ENCODE results near the gene TXNDC11. TPM values are rescaled to one million over a fixed set of nuclear protein-coding genes. Genes with fewer than 3 reads are reported as not detected.
A peak's percentile ranks its signal among the peaks of the same experiment; 100 is the strongest.

The TXNDC11 gene
- total RNA-seq, 5 donors from 2014 or later (not counting 1 experiment from before 2014, with no cell fraction given), result 44.0 to 76.3 (median 54.0) TPM

DNA sequence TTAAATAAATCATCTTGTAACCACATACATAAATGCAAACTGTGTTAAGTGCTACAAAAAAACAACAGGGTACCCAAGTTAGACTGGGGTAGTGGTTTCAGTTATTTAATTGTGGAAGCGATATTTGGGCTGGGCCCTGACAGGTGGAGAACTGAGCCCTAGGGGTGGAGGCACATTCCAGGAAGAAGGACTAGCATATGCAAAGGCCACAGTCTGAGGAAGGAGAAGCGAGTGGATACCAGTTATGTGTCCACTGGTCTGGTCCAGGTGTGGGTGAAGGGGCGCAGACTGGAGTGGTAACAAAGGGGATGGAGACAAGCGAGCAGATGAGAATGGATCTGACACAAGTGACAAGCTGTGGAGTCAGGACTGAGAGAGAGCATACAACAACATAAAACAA is 22.9 kb downstream of the TXNDC11 start:
- H3K4me3 ChIP-seq (ENCODE audit: control insufficient read depth in 1 of 2, extremely low read depth in 1 of 2, low read length in 1 of 2), result no peak overlapping the region
- no peaks in the 10 kb centered on the region for H3K4me1 ChIP-seq (ENCODE audit: control insufficient read depth in 1 of 2, extremely low read depth in 1 of 2, insufficient read depth in 2 of 2, low read length in 2 of 2)
- Mint-ChIP-seq H3K9me3 (no peaks in the 10 kb centered on the region), H3K4me1 (peaks cover 17 to 38% (median 26%) of the 10 kb centered on the region in 3 donors), H3K4me3 (no peak overlapping the region), H3K27ac (peak overlapping the region; percentile 17 to 22), H3K27me3 (no peaks in the 10 kb centered on the region), H3K36me3 (peaks cover 27% of the 10 kb centered on the region)
- 96% methylated on average over 2 of the region's 4 CpGs for WGBS (ENCODE audit: insufficient coverage)
- H3K27me3 ChIP-seq (replicated peaks in 1 of 2; ENCODE audit: control insufficient read depth in 2 of 2, extremely low read depth in 1 of 2, insufficient read depth in 2 of 2, low read length in 1 of 2), result no peaks in the 10 kb centered on the region
- POLR2A ChIA-PET, result interaction anchor here in 1 of 2 donors (0.6 kb wide), 1 partner anchor 44 kb away, joined by 3 read pairs; no protein-coding TSS in a partner anchor
- DNase-seq (no peak), ATAC-seq (replicated peaks in 1 of 4) (no peak)
- no peaks in the 10 kb centered on the region for H3K9me3 ChIP-seq
- H3K27ac ChIP-seq (ENCODE audit: low read length), result no peak overlapping the region
- H3K36me3 ChIP-seq (ENCODE audit: control insufficient read depth in 2 of 2, extremely low read depth in 1 of 2, insufficient read depth in 1 of 2, low read length in 1 of 2), result peaks cover 11 to 51% of the 10 kb centered on the region in 2 donors
- CTCF ChIA-PET, result interaction anchor here in 1 of 2 donors (1.0 to 1.3 kb wide), 2 partner anchors 23 to 188 kb away, joined by 3 to 4 read pairs; partner anchors contain the start of gene TXNDC11

DNA sequence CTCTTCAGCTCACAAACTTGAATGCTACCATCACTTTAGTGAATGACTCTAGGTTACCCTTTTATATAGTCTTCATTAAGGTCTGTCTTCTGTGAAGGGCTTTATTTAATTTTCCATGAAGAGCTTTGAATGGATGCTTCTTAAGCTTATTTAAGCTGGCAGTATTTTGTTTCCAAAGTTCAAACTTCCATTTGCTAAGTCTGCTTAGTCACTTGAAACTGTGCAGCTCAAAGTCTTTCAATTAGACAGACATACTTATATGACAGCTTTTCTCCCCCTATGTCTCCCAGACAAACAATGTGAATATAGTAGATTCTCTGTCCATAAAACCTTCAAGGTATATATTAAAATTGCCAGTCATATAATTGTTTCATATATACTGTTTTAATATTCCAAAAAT is 23.5 kb downstream of the TXNDC11 start:
- ChIA-PET POLR2A (interaction anchor here (0.6 kb wide), 2 partner anchors 43 to 85 kb away, joined by 3 to 9 read pairs; no protein-coding TSS in a partner anchor), CTCF (interaction anchor here (0.6 to 1.7 kb wide), 7 partner anchors 13 to 281 kb away, joined by 3 to 8 read pairs (median 3); partner anchors contain the start of gene TXNDC11 (in 1 of the 2))
- H3K27me3 Mint-ChIP-seq, result no peaks in the 10 kb centered on the region

DNA sequence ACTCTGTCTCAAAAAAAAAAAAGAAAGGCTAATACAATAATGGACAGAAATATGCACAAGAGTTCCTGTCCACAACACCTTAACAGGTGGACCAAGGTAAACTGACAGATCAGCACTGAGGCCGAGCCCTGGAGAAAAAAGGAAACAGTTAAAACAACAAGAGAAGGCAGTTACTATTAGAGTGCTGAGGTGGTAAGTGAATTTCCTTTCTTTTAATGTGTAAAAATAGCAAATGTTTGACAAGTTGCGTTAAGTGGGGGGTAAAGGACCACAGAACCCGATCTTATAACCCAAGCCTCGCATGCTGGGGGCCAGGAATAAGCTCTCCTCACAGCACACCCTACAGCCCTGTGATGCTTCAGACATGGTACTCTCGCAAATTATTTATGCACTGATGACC is 24.8 kb downstream of the TXNDC11 start:
- H3K27ac Mint-ChIP-seq, result peak overlapping the region; percentile 36 to 67
- Histone ChIP-seq H3K4me1 (ENCODE audit: control insufficient read depth in 1 of 2, extremely low read depth in 1 of 2, insufficient read depth in 2 of 2, low read length in 2 of 2) (peaks cover 0 to 3% of the 10 kb centered on the region in 2 experiments), H3K27me3 (replicated peaks in 1 of 2; ENCODE audit: control insufficient read depth in 2 of 2, extremely low read depth in 1 of 2, insufficient read depth in 2 of 2, low read length in 1 of 2) (no peaks in the 10 kb centered on the region), H3K4me3 (ENCODE audit: control insufficient read depth in 1 of 2, extremely low read depth in 1 of 2, low read length in 1 of 2) (no peak overlapping the region), H3K36me3 (ENCODE audit: control insufficient read depth in 2 of 2, extremely low read depth in 1 of 2, insufficient read depth in 1 of 2, low read length in 1 of 2) (peaks cover 11 to 51% of the 10 kb centered on the region in 2 donors), H3K9me3 (no peaks in the 10 kb centered on the region), H3K27ac (ENCODE audit: low read length) (no peak overlapping the region)
- ChIA-PET CTCF (interaction anchor here (0.6 to 1.7 kb wide), 7 partner anchors 14 to 729 kb away, joined by 3 to 10 read pairs (median 4); no protein-coding TSS in a partner anchor), POLR2A (no interaction called here)
- no peaks in the 10 kb centered on the region for H3K27me3 Mint-ChIP-seq
- H3K9me3 Mint-ChIP-seq, result no peaks in the 10 kb centered on the region
- H3K36me3 Mint-ChIP-seq, result peaks cover 29% of the 10 kb centered on the region
- DNase-seq, result no peak
- no peak overlapping the region for H3K4me3 Mint-ChIP-seq
- peaks cover 20 to 30% (median 27%) of the 10 kb centered on the region in 3 donors for H3K4me1 Mint-ChIP-seq
- WGBS (ENCODE audit: insufficient coverage), result no CpG with 5 or more reads among the region's 5 CpGs
- no peak for ATAC-seq (replicated peaks in 1 of 4)

More for the DNA sequence above, 23.5 kb downstream of the TXNDC11 start:
- Mint-ChIP-seq H3K36me3 (peaks cover 31% of the 10 kb centered on the region), H3K27ac (peak overlapping the region in 1 of 2 donors; percentile 30), H3K4me3 (no peak overlapping the region), H3K4me1 (peaks cover 20 to 38% (median 29%) of the 10 kb centered on the region in 3 donors), H3K9me3 (no peaks in the 10 kb centered on the region)
- H3K27me3 ChIP-seq (replicated peaks in 1 of 2; ENCODE audit: control insufficient read depth in 2 of 2, extremely low read depth in 1 of 2, insufficient read depth in 2 of 2, low read length in 1 of 2), result no peaks in the 10 kb centered on the region
- no peaks in the 10 kb centered on the region for H3K9me3 ChIP-seq
- DNase-seq (no peak), ATAC-seq (replicated peaks in 1 of 4) (no peak)
- no peak overlapping the region for H3K27ac ChIP-seq (ENCODE audit: low read length)
- no peak overlapping the region for H3K4me3 ChIP-seq (ENCODE audit: control insufficient read depth in 1 of 2, extremely low read depth in 1 of 2, low read length in 1 of 2)
- peaks cover 11 to 48% of the 10 kb centered on the region in 2 donors for H3K36me3 ChIP-seq (ENCODE audit: control insufficient read depth in 2 of 2, extremely low read depth in 1 of 2, insufficient read depth in 1 of 2, low read length in 1 of 2)
- peaks cover 0 to 3% of the 10 kb centered on the region in 2 experiments for H3K4me1 ChIP-seq (ENCODE audit: control insufficient read depth in 1 of 2, extremely low read depth in 1 of 2, insufficient read depth in 2 of 2, low read length in 2 of 2)

DNA sequence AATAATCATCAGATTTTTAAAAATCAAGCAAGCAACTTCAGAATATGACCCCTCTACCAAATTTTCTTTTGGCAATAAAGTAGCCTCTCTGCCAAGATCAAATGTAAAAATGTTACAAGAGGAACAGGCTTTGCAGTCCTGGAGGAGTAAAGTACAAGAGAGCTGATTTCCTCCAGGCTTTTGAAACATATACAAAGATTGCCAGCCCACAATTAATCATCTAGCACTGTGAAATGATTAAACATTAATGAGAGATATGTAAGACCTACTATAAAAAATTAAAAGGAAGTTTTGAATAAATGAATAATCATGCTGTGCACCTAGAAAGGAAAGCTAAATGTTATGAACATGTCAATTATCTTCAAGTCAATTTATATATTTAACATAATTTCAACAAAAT is 26.3 kb downstream of the TXNDC11 start:
- Mint-ChIP-seq H3K4me3 (no peak overlapping the region), H3K36me3 (peaks cover 30% of the 10 kb centered on the region), H3K4me1 (peaks cover 21 to 26% (median 23%) of the 10 kb centered on the region in 3 donors), H3K27me3 (no peaks in the 10 kb centered on the region), H3K27ac (peak overlapping the region; percentile 52 to 56), H3K9me3 (no peaks in the 10 kb centered on the region)
- no peak for DNase-seq
- Histone ChIP-seq H3K27me3 (replicated peaks in 1 of 2; ENCODE audit: control insufficient read depth in 2 of 2, extremely low read depth in 1 of 2, insufficient read depth in 2 of 2, low read length in 1 of 2) (no peaks in the 10 kb centered on the region), H3K4me3 (ENCODE audit: control insufficient read depth in 1 of 2, extremely low read depth in 1 of 2, low read length in 1 of 2) (no peak overlapping the region), H3K9me3 (no peaks in the 10 kb centered on the region), H3K36me3 (ENCODE audit: control insufficient read depth in 2 of 2, extremely low read depth in 1 of 2, insufficient read depth in 1 of 2, low read length in 1 of 2) (peaks cover 11 to 50% of the 10 kb centered on the region in 2 donors), H3K4me1 (ENCODE audit: control insufficient read depth in 1 of 2, extremely low read depth in 1 of 2, insufficient read depth in 2 of 2, low read length in 2 of 2) (peaks cover 0 to 3% of the 10 kb centered on the region in 2 experiments), H3K27ac (ENCODE audit: low read length) (no peak overlapping the region)
- no peak for ATAC-seq (replicated peaks in 1 of 4)
- POLR2A ChIA-PET, result interaction anchor here in 1 of 2 donors (0.5 to 0.6 kb wide), 2 partner anchors 23 to 337 kb away, joined by 3 to 14 read pairs; no protein-coding TSS in a partner anchor
- CTCF ChIA-PET, result interaction anchor here in 1 of 2 donors (0.5 to 3.5 kb wide), 2 partner anchors 99 to 184 kb away, joined by 3 to 27 read pairs; no protein-coding TSS in a partner anchor

DNA sequence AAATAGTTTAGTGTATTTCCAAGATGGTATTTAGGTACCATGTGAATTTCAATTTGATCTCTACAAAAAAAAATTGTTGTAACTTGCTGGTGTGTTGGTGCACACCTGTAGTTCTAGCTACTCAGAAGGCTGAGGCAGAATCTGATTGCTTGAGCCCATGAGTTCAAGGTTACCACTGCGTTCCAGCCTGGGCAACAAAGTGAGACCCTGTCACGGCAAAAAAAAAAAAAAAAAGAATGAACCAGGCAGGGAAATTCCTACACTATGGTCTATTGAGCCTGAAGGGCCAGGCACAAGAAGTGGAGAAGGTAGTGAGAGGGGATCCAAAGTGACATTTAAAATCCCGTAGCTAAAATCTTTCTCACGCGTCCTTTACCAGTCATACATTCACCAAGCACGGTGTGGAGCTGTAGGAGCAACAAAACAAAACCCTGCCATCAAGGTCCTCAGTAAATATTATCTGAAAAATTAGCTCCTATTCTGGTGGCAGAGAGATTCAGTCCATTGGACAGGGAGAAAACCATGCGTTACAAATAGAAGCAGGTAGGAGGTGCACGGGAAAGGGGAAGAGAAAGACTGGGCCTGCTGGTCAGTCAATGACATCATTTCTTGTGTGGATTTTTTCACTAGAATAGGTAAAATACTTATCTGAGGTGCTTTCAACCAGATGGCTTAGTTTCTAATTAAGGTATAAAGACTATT is 27.3 kb downstream of the TXNDC11 start:
- H3K4me1 ChIP-seq (ENCODE audit: control insufficient read depth in 1 of 2, extremely low read depth in 1 of 2, insufficient read depth in 2 of 2, low read length in 2 of 2), result peaks cover 0 to 3% of the 10 kb centered on the region in 2 experiments
- no peaks in the 10 kb centered on the region for H3K27me3 ChIP-seq (replicated peaks in 1 of 2; ENCODE audit: control insufficient read depth in 2 of 2, extremely low read depth in 1 of 2, insufficient read depth in 2 of 2, low read length in 1 of 2)
- ATAC-seq (replicated peaks in 1 of 4) (peak in 1 of 4 experiments; percentile 16), DNase-seq (no peak)
- H3K27ac ChIP-seq (ENCODE audit: low read length), result no peak overlapping the region
- ChIA-PET CTCF (interaction anchor here (0.6 to 3.5 kb wide), 9 partner anchors 27 to 755 kb away, joined by 3 to 27 read pairs (median 4); partner anchors contain the start of gene TXNDC11 (in 1 of the 2)), POLR2A (interaction anchor here in 1 of 2 donors (0.6 kb wide), 1 partner anchor 183 kb away, joined by 3 read pairs; no protein-coding TSS in a partner anchor)
- peaks cover 32% of the 10 kb centered on the region for H3K36me3 Mint-ChIP-seq
- no peaks in the 10 kb centered on the region for H3K27me3 Mint-ChIP-seq
- H3K9me3 Mint-ChIP-seq, result no peaks in the 10 kb centered on the region
- no peak overlapping the region for H3K4me3 ChIP-seq (ENCODE audit: control insufficient read depth in 1 of 2, extremely low read depth in 1 of 2, low read length in 1 of 2)
- no peaks in the 10 kb centered on the region for H3K9me3 ChIP-seq
- H3K4me3 Mint-ChIP-seq, result no peak overlapping the region
- H3K36me3 ChIP-seq (ENCODE audit: control insufficient read depth in 2 of 2, extremely low read depth in 1 of 2, insufficient read depth in 1 of 2, low read length in 1 of 2), result peaks cover 6 to 49% of the 10 kb centered on the region in 2 donors
- 100% methylated on average over 4 of the region's 8 CpGs for WGBS (ENCODE audit: insufficient coverage)
- peak overlapping the region in 1 of 2 donors; percentile 32 for H3K27ac Mint-ChIP-seq
- peaks cover 21 to 26% (median 23%) of the 10 kb centered on the region in 3 donors for H3K4me1 Mint-ChIP-seq

DNA sequence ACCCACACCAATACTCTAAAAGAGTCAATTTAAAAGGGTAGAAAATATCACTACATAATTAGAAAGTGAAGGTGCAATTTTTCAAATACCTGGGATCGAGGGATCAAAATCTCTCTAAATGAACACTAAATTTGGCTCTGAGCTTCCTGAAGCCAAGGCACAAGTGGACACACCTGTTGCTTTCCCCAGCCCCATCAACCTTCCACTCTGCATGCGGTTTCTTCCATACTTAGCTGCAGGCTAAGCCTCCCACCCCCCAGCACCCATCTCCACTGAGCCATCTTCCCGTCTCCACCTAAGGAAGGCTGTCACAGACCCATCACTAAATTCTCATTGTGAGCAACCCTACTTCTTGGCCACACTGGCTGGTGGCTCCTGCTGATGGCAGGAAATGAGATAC is 30.5 kb downstream of the TXNDC11 start:
- no peak for ATAC-seq (replicated peaks in 1 of 4)
- Histone ChIP-seq H3K4me3 (ENCODE audit: control insufficient read depth in 1 of 2, extremely low read depth in 1 of 2, low read length in 1 of 2) (no peak overlapping the region), H3K36me3 (ENCODE audit: control insufficient read depth in 2 of 2, extremely low read depth in 1 of 2, insufficient read depth in 1 of 2, low read length in 1 of 2) (peaks cover 0 to 56% of the 10 kb centered on the region in 2 donors), H3K27ac (ENCODE audit: low read length) (no peak overlapping the region), H3K9me3 (no peaks in the 10 kb centered on the region), H3K27me3 (replicated peaks in 1 of 2; ENCODE audit: control insufficient read depth in 2 of 2, extremely low read depth in 1 of 2, insufficient read depth in 2 of 2, low read length in 1 of 2) (no peaks in the 10 kb centered on the region), H3K4me1 (ENCODE audit: control insufficient read depth in 1 of 2, extremely low read depth in 1 of 2, insufficient read depth in 2 of 2, low read length in 2 of 2) (peaks cover 0 to 3% of the 10 kb centered on the region in 2 experiments)
- Mint-ChIP-seq H3K27me3 (no peaks in the 10 kb centered on the region), H3K27ac (no peak overlapping the region), H3K9me3 (no peaks in the 10 kb centered on the region), H3K4me3 (no peak overlapping the region), H3K36me3 (peaks cover 39% of the 10 kb centered on the region), H3K4me1 (peaks cover 6 to 14% (median 8%) of the 10 kb centered on the region in 3 donors)
- DNase-seq, result no peak
- POLR2A ChIA-PET, result interaction anchor here in 1 of 2 donors (0.6 kb wide), 1 partner anchor 18 kb away, joined by 3 read pairs; no protein-coding TSS in a partner anchor
- 100% methylated on average over 3 of the region's 3 CpGs for WGBS (ENCODE audit: insufficient coverage)
- CTCF ChIA-PET, result interaction anchor here (0.5 to 1.2 kb wide), 4 partner anchors 180 to 779 kb away, joined by 3 to 10 read pairs (median 3); no protein-coding TSS in a partner anchor

Measured in T-cell (primary cell).